ENCODE results near the gene JAZF1. TPM values are rescaled to one million over a fixed set of nuclear protein-coding genes. Genes with fewer than 3 reads are reported as not detected.

The JAZF1 gene
- total RNA-seq, 1 experiment from 2014 or later = 9.1 TPM

DNA sequence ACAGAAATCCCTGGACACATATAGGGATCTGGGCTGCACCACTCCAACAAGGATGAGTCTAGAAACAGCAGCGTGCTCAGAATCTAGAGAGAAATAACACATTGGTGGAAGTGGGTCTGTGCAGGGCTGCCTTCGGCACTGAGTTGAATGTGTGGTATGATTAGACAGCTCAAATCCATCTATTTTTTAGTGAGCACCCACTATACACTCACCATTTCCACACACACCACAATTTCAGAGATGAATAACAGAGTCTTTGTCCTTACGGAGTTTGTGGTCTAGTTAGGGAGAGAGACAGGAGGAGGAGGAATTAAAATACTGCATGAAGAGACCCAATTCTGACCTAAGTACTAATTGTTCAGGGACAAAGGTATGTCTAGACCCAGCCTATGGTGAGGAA lies 44.2 kb downstream of the JAZF1 start:
- TF ChIP-seq, protein P1, sequence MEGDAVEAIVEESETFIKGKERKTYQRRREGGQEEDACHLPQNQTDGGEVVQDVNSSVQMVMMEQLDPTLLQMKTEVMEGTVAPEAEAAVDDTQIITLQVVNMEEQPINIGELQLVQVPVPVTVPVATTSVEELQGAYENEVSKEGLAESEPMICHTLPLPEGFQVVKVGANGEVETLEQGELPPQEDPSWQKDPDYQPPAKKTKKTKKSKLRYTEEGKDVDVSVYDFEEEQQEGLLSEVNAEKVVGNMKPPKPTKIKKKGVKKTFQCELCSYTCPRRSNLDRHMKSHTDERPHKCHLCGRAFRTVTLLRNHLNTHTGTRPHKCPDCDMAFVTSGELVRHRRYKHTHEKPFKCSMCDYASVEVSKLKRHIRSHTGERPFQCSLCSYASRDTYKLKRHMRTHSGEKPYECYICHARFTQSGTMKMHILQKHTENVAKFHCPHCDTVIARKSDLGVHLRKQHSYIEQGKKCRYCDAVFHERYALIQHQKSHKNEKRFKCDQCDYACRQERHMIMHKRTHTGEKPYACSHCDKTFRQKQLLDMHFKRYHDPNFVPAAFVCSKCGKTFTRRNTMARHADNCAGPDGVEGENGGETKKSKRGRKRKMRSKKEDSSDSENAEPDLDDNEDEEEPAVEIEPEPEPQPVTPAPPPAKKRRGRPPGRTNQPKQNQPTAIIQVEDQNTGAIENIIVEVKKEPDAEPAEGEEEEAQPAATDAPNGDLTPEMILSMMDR (conservative IDR thresholded peaks at IDR 0.05) = no peak

More for the DNA sequence above, 44.2 kb downstream of the JAZF1 start:
- no peak for DNase-seq
- Histone ChIP-seq H3K27ac (ENCODE audit: insufficient read length, low read depth, low read length) (no peak overlapping the region), H3K14ac (ENCODE audit: insufficient read depth, low read length) (no peak overlapping the region), H2BK5ac (ENCODE audit: insufficient read length, low read length) (no peak overlapping the region), H4K8ac (replicated peaks; ENCODE audit: insufficient read length, low read depth, low read length) (no peak overlapping the region), H3K27me3 (ENCODE audit: insufficient read depth, low read length) (no peaks in the 10 kb centered on the region), H3K56ac (ENCODE audit: insufficient read length, low read depth, low read length) (no peak overlapping the region), H3K23me2 (ENCODE audit: insufficient read length, low read depth, low read length, poor library complexity, severe bottlenecking) (no peaks in the 10 kb centered on the region), H2BK120ac (ENCODE audit: low read depth, low read length, poor library complexity, severe bottlenecking) (no peak overlapping the region), H3K4me2 (ENCODE audit: insufficient read depth, insufficient read length, low read length) (no peak overlapping the region), H4K91ac (ENCODE audit: insufficient read length, low read depth, low read length) (no peak overlapping the region), H3K23ac (ENCODE audit: insufficient read length, low read depth, low read length) (no peak overlapping the region), H3K18ac (ENCODE audit: insufficient read length, low read depth, low read length) (no peak overlapping the region), H3K4ac (ENCODE audit: low read depth, low read length) (no peak overlapping the region), H3K9me3 (ENCODE audit: control insufficient read depth, low read depth, low read length) (no peaks in the 10 kb centered on the region), H3K4me1 (ENCODE audit: insufficient read depth, low read length) (no peaks in the 10 kb centered on the region; the same call in 1 of the 2 replicates), H2AFZ (ENCODE audit: low read length) (no peak overlapping the region), H4K20me1 (ENCODE audit: control insufficient read depth, insufficient read depth, insufficient read length) (no peaks in the 10 kb centered on the region), H2BK15ac (ENCODE audit: low read depth, low read length) (no peak overlapping the region), H4K5ac (ENCODE audit: insufficient read length, low read depth, low read length) (no peak overlapping the region), H3K79me1 (ENCODE audit: insufficient read depth, low read depth, low read length, poor library complexity, severe bottlenecking) (no peaks in the 10 kb centered on the region), H3K9ac (ENCODE audit: extremely low read depth, insufficient read length, low read length) (no peak overlapping the region), H2BK12ac (ENCODE audit: insufficient read length, low read depth, low read length) (no peak overlapping the region), H3T11ph (ENCODE audit: low read length) (no peak overlapping the region), H3K79me2 (ENCODE audit: insufficient read depth, low read length) (no peaks in the 10 kb centered on the region), H2BK20ac (ENCODE audit: low read depth, low read length, poor library complexity, severe bottlenecking) (no peak overlapping the region), H2AK5ac (ENCODE audit: insufficient read length, low read length) (no peak overlapping the region)
- no peaks in the 10 kb centered on the region for H3K36me3 Mint-ChIP-seq (ENCODE audit: insufficient read depth in 1 of 3, low read depth in 3 of 3)
- H3K9me3 Mint-ChIP-seq = no peaks in the 10 kb centered on the region
- no peak overlapping the region for H3K4me3 Mint-ChIP-seq
- H3K27ac Mint-ChIP-seq = peak overlapping the region in 1 of 3 experiments; percentile 14; a peak in 1 of 7 replicates
- peaks cover 7 to 12% of the 10 kb centered on the region in 2 experiments for H3K4me1 Mint-ChIP-seq
- H3K27me3 Mint-ChIP-seq (ENCODE audit: low read depth) = no peaks in the 10 kb centered on the region
- no CpG with 5 or more reads among the region's 3 CpGs for WGBS (ENCODE audit: extremely low coverage, insufficient read length, low lambda C conversion rate)
